HG02678 (cell line): ENCODE results near the gene RAB3IL1.
A peak's percentile ranks its signal among the peaks of the same experiment; 100 is the strongest.
"Not testable (repeated sequence)": the region's sequence is repeated elsewhere in the genome, so short reads cannot be mapped to it uniquely, and the experiment has no call there.

Experiments used
- ATAC-seq: cut with Tn5 transposase; IDR thresholded peaks from one replicate; pipeline ENCODE4 v1.9.1; 2021; ENCODE audit warnings: mild to moderate bottlenecking, moderate library complexity; ENCODE audit not compliant: unreplicated experiment

Gene RAB3IL1

GRCh38 chr11:61888590-61888989 lies 28.8 kb downstream of the RAB3IL1 start:
- no peak for ATAC-seq

- no peak for ATAC-seq
These were observed 29.4 kb downstream of the RAB3IL1 start for GRCh38 chr11:61887839-61888494.

GRCh38 chr11:61886643-61887042 lies 30.7 kb downstream of the RAB3IL1 start:
- ATAC-seq, result no peak

- ATAC-seq, result no peak
These were observed 31.4 kb downstream of the RAB3IL1 start for GRCh38 chr11:61885784-61886580.

- no peak for ATAC-seq
These were observed 32.1 kb downstream of the RAB3IL1 start for GRCh38 chr11:61885166-61885778.

- ATAC-seq, result no peak
These were observed 33.4 kb downstream of the RAB3IL1 start for GRCh38 chr11:61883947-61884346.

- no peak for ATAC-seq
These were observed 34.0 kb downstream of the RAB3IL1 start for GRCh38 chr11:61883327-61883726.

GRCh38 chr11:61882879-61883278 lies 34.5 kb downstream of the RAB3IL1 start:
- ATAC-seq, result no peak

- ATAC-seq, result not testable (repeated sequence)
These were observed 35.1 kb downstream of the RAB3IL1 start for GRCh38 chr11:61882267-61882666.

GRCh38 chr11:61881397-61881796 lies 36.0 kb downstream of the RAB3IL1 start:
- no peak for ATAC-seq

GRCh38 chr11:61880454-61880853 lies 36.9 kb downstream of the RAB3IL1 start:
- no peak for ATAC-seq

- ATAC-seq, result no peak
These were observed 37.3 kb downstream of the RAB3IL1 start for GRCh38 chr11:61880031-61880430.

- ATAC-seq, result no peak
These were observed 38.2 kb downstream of the RAB3IL1 start for GRCh38 chr11:61879152-61879551.

GRCh38 chr11:61875698-61876097 lies 41.7 kb downstream of the RAB3IL1 start:
- ATAC-seq, result no peak

- no peak for ATAC-seq
These were observed 42.5 kb downstream of the RAB3IL1 start for GRCh38 chr11:61874853-61875252.

GRCh38 chr11:61874377-61874809 lies 43.0 kb downstream of the RAB3IL1 start:
- ATAC-seq, result no peak

- no peak for ATAC-seq
These were observed 43.6 kb downstream of the RAB3IL1 start for GRCh38 chr11:61873588-61874376.

- no peak for ATAC-seq
These were observed 44.3 kb downstream of the RAB3IL1 start for GRCh38 chr11:61872935-61873565.

- ATAC-seq, result peak; percentile 78
These were observed 46.2 kb downstream of the RAB3IL1 start for GRCh38 chr11:61871158-61871597.

- no peak for ATAC-seq
These were observed 46.8 kb downstream of the RAB3IL1 start for GRCh38 chr11:61870541-61871031.
